HUES6 (cell line): ENCODE measurements around the gene VPS33B.

Source experiments
- H3K27ac ChIP-seq: 2 replicates; pipeline ENCODE4 v1.7.0; 2013; ENCODE audit warnings: low read depth, mild to moderate bottlenecking, low read length, inconsistent platforms
- H3K27me3 ChIP-seq: 2 replicates; pipeline ENCODE4 v1.6.1; 2013; ENCODE audit warnings: low read length; ENCODE audit not compliant: control insufficient read depth, insufficient read depth
- H3K36me3 ChIP-seq: 2 replicates; pipeline ENCODE4 v1.6.1; 2013; ENCODE audit warnings: low read length; ENCODE audit not compliant: control insufficient read depth, insufficient read depth
- H3K4me1 ChIP-seq: 2 replicates; pipeline ENCODE4 v1.6.1; 2013; ENCODE audit warnings: low read length; ENCODE audit not compliant: control insufficient read depth, insufficient read depth
- H3K4me3 ChIP-seq: 2 replicates; pipeline ENCODE4 v1.5.1; 2013; ENCODE audit warnings: low read depth, low read length
- H3K9ac ChIP-seq: one replicate; pipeline ENCODE4 v1.6.1; 2013; ENCODE audit warnings: mild to moderate bottlenecking, low read length
- H3K9me3 ChIP-seq: 2 replicates; pipeline ENCODE4 v1.6.1; 2013; ENCODE audit warnings: low read depth, low read length; ENCODE audit not compliant: control insufficient read depth, insufficient read depth

The VPS33B gene

GRCh38 chr15:90957791-90958190 is 64.6 kb downstream of the VPS33B start:
- H3K27ac ChIP-seq, result no peak overlapping the region
- H3K9me3 ChIP-seq, result no peaks in the 10 kb centered on the region
- peaks cover 6% of the 10 kb centered on the region; the same call in 1 of the 2 replicates for H3K27me3 ChIP-seq
- peaks cover 14% of the 10 kb centered on the region for H3K4me1 ChIP-seq
- peak overlapping the region; percentile 78 for H3K4me3 ChIP-seq
- H3K36me3 ChIP-seq, result peaks cover 44% of the 10 kb centered on the region
- peak overlapping the region; percentile 72 for H3K9ac ChIP-seq

GRCh38 chr15:90957031-90957790 is 65.2 kb downstream of the VPS33B start:
- Histone ChIP-seq H3K36me3 (peaks cover 42% of the 10 kb centered on the region), H3K9me3 (no peaks in the 10 kb centered on the region), H3K9ac (peak overlapping the region; percentile 72), H3K27me3 (peaks cover 6% of the 10 kb centered on the region; the same call in 1 of the 2 replicates), H3K27ac (no peak overlapping the region), H3K4me1 (peaks cover 14% of the 10 kb centered on the region), H3K4me3 (peak overlapping the region; percentile 78)

GRCh38 chr15:90956274-90957030 is 65.9 kb downstream of the VPS33B start:
- H3K27ac ChIP-seq, result no peak overlapping the region
- H3K9ac ChIP-seq, result peak overlapping the region; percentile 72
- H3K4me1 ChIP-seq, result peaks cover 14% of the 10 kb centered on the region
- H3K36me3 ChIP-seq, result peaks cover 41% of the 10 kb centered on the region
- H3K4me3 ChIP-seq, result peak overlapping the region; percentile 78
- peaks cover 6% of the 10 kb centered on the region; the same call in 1 of the 2 replicates for H3K27me3 ChIP-seq
- no peaks in the 10 kb centered on the region for H3K9me3 ChIP-seq

GRCh38 chr15:90955624-90956273 is 66.6 kb downstream of the VPS33B start:
- H3K4me3 ChIP-seq, result peak overlapping the region; percentile 78
- H3K27ac ChIP-seq, result peak overlapping the region; percentile 97; the same call in 1 of the 2 replicates
- peaks cover 6% of the 10 kb centered on the region; the same call in 1 of the 2 replicates for H3K27me3 ChIP-seq
- H3K9ac ChIP-seq, result peak overlapping the region; percentile 93
- H3K4me1 ChIP-seq, result peaks cover 14% of the 10 kb centered on the region
- peaks cover 41% of the 10 kb centered on the region for H3K36me3 ChIP-seq
- no peaks in the 10 kb centered on the region for H3K9me3 ChIP-seq

GRCh38 chr15:90954712-90955623 is 67.4 kb downstream of the VPS33B start, which contains the start of gene RCCD1:
RCCD1 (plus strand) TSS chr15:90954884; CDS start chr15:90956735, 1,851 bp downstream.
- Histone ChIP-seq H3K36me3 (peaks cover 42% of the 10 kb centered on the region), H3K4me1 (peaks cover 14% of the 10 kb centered on the region), H3K27me3 (peaks cover 6% of the 10 kb centered on the region; the same call in 1 of the 2 replicates)

GRCh38 chr15:90953947-90954711 is 68.3 kb downstream of the VPS33B start:
- Histone ChIP-seq H3K4me1 (peaks cover 14% of the 10 kb centered on the region), H3K36me3 (peaks cover 48% of the 10 kb centered on the region), H3K9me3 (no peaks in the 10 kb centered on the region), H3K4me3 (peak overlapping the region; percentile 78; the same call in 1 of the 2 replicates), H3K27me3 (peaks cover 6% of the 10 kb centered on the region; the same call in 1 of the 2 replicates), H3K27ac (no peak overlapping the region), H3K9ac (no peak overlapping the region)

More at GRCh38 chr15:90954712-90955623, 67.4 kb downstream of the VPS33B start, which contains the start of gene RCCD1:
- Histone ChIP-seq H3K27ac (peak within 1 kb of the TSS; percentile 97), H3K4me3 (peak within 1 kb of the TSS; percentile 78), H3K9me3 (no peaks in the 10 kb centered on the region), H3K9ac (peak within 1 kb of the TSS; percentile 93)

- H3K27ac ChIP-seq, result no peak overlapping the region
- H3K4me3 ChIP-seq, result no peak overlapping the region
- no peaks in the 10 kb centered on the region for H3K9me3 ChIP-seq
- H3K36me3 ChIP-seq, result peaks cover 56% of the 10 kb centered on the region
- no peak overlapping the region for H3K9ac ChIP-seq
- H3K4me1 ChIP-seq, result peaks cover 14% of the 10 kb centered on the region
- H3K27me3 ChIP-seq, result peaks cover 6% of the 10 kb centered on the region; the same call in 1 of the 2 replicates
Observed at GRCh38 chr15:90952901-90953677, 69.3 kb downstream of the VPS33B start.

- peaks cover 76% of the 10 kb centered on the region for H3K36me3 ChIP-seq
- H3K4me3 ChIP-seq, result no peak overlapping the region
- H3K27me3 ChIP-seq, result no peaks in the 10 kb centered on the region
- H3K4me1 ChIP-seq, result no peaks in the 10 kb centered on the region
- H3K9ac ChIP-seq, result no peak overlapping the region
- H3K9me3 ChIP-seq, result no peaks in the 10 kb centered on the region
- H3K27ac ChIP-seq, result no peak overlapping the region
Observed at GRCh38 chr15:90950676-90951075, 71.7 kb downstream of the VPS33B start.

- Histone ChIP-seq H3K27me3 (no peaks in the 10 kb centered on the region), H3K4me3 (no peak overlapping the region), H3K9ac (no peak overlapping the region), H3K4me1 (no peaks in the 10 kb centered on the region), H3K9me3 (no peaks in the 10 kb centered on the region), H3K36me3 (peaks cover 77% of the 10 kb centered on the region), H3K27ac (peak overlapping the region; percentile 25; the same call in 1 of the 2 replicates)
Observed at GRCh38 chr15:90949979-90950675, 72.3 kb downstream of the VPS33B start.
